WERI-Rb-1 (cell line): Measurements from ENCODE around the gene SORCS2.

Experiments
- DNase-seq: peaks from one replicate; pipeline ENCODE4 v3.0.0-alpha.2; 2020
- H3K27ac ChIP-seq: fragments of 250-450 bp; sonication (Bioruptor Pico); 2 replicates; pipeline ENCODE4 v1.5.1; 2020; ENCODE audit warnings: mild to moderate bottlenecking, moderate library complexity
- H3K27me3 ChIP-seq: fragments of 250-450 bp; sonication (Bioruptor Pico); 2 replicates; pipeline ENCODE4 v1.5.1; 2021; ENCODE audit warnings: mild to moderate bottlenecking, low read depth, moderate library complexity; ENCODE audit not compliant: insufficient read depth, severe bottlenecking
- H3K36me3 ChIP-seq: fragments of 250-450 bp; sonication (Bioruptor Pico); 2 replicates; pipeline ENCODE4 v1.5.1; 2020; ENCODE audit warnings: mild to moderate bottlenecking, moderate library complexity
- H3K4me3 ChIP-seq: 2 replicates; pipeline ENCODE4 v1.5.1; 2011; ENCODE audit warnings: low read depth, mild to moderate bottlenecking, control low read depth, low read length
- H3K9me3 ChIP-seq: fragments of 250-450 bp; sonication (Bioruptor Pico); 2 replicates; pipeline ENCODE4 v1.5.1; 2021; ENCODE audit warnings: mild to moderate bottlenecking, moderate library complexity; ENCODE audit not compliant: severe bottlenecking
- CTCF ChIP-seq: IDR thresholded peaks from 2 replicates; pipeline ENCODE4 v1.5.1; 2011; ENCODE audit warnings: low read depth, mild to moderate bottlenecking, control low read depth, inconsistent platforms, low read length

The SORCS2 gene

DNA sequence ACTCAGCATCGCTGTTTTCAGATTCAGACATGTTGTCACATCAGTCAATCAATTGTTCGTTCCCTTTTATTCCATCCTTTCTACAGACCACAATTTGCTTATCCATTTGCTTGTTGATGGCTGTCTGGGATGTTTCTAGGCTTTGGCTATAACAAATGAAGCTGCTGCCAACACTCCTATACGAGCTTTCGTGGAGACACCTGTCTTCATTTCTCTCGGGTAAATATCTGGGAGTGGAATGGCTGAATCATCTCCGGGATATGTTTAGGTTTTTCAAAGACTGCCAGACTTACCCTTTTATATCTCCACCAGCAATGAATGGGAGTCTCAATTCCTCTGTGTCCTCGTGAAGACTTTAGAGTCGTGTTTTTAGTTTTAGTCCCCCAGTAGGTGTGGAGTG is 118.9 kb downstream of the SORCS2 start:
- TF ChIP-seq CTCF: no peak
- DNase-seq: no peak
- H3K9me3 ChIP-seq: no peaks in the 10 kb centered on the region
- no peaks in the 10 kb centered on the region for H3K27me3 ChIP-seq
- H3K4me3 ChIP-seq: no peak overlapping the region
- H3K36me3 ChIP-seq: no peaks in the 10 kb centered on the region; the same call in none of the 2 replicates
- no peak overlapping the region for H3K27ac ChIP-seq

DNA sequence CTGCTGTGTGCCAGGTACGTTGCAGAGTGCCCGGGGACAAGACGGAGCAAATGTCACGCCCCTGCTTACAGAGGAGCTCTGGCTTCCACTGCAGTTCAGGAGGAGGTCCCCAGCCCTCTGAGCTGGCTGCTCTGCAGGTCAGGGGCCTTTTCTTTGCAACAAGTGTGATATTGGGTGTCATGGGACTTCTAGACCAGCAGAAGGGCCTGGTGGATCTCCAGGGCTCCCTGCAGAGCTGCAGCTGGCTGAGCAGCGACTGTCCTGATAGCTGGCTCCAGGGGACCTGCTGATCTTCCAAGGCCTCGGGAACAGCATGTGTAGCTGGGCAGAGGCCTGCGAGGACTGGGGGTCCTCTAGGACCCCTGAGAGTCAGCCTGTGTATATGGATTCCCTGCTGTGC is 120.4 kb downstream of the SORCS2 start:
- no peak for TF ChIP-seq CTCF

DNA sequence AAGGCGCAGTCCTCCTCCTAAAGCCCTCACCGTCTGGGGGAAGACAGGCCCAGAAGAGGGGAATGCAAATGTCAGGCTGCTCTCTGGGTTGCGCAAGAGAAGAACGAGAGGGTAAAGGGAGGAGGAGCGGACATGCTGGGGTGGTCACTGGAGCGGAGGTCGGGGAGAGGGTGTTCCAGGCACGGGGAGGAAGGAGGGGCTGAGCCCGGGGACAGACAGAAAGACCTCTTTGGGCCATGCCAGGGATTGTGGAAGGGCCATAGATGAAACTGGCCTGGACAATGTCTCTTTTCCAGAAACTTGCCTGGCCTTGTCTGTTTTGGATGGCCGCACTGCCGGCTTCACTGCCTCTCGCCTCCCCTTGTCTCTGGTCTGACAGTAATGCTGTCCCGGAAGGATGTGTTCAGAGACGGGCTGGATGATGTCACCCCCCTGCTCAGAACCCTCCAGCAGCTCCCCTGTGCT is 121.0 kb downstream of the SORCS2 start:
- H3K4me3 ChIP-seq: no peak overlapping the region
- no peaks in the 10 kb centered on the region for H3K27me3 ChIP-seq
- no peak for TF ChIP-seq CTCF
- DNase-seq: no peak
- H3K27ac ChIP-seq: no peak overlapping the region
- H3K9me3 ChIP-seq: peaks cover 2% of the 10 kb centered on the region
- H3K36me3 ChIP-seq: peaks cover 10% of the 10 kb centered on the region

More for the DNA sequence above, 120.4 kb downstream of the SORCS2 start:
- Histone ChIP-seq H3K4me3 (no peak overlapping the region), H3K27me3 (no peaks in the 10 kb centered on the region), H3K36me3 (peaks cover 3% of the 10 kb centered on the region), H3K9me3 (no peaks in the 10 kb centered on the region), H3K27ac (no peak overlapping the region)
- DNase-seq: no peak

- Histone ChIP-seq H3K9me3 (peaks cover 5% of the 10 kb centered on the region), H3K27ac (no peak overlapping the region), H3K36me3 (peaks cover 15% of the 10 kb centered on the region), H3K27me3 (no peaks in the 10 kb centered on the region), H3K4me3 (no peak overlapping the region)
- no peak for DNase-seq
- TF ChIP-seq CTCF: no peak
Measured at GRCh38 chr4:7313991-7314390, 121.7 kb downstream of the SORCS2 start.

GRCh38 chr4:7315286-7315685 is 122.9 kb downstream of the SORCS2 start:
- peaks cover 8% of the 10 kb centered on the region for H3K9me3 ChIP-seq
- no peaks in the 10 kb centered on the region for H3K27me3 ChIP-seq
- no peak overlapping the region for H3K4me3 ChIP-seq
- no peak for TF ChIP-seq CTCF
- DNase-seq: no peak
- H3K27ac ChIP-seq: no peak overlapping the region
- peaks cover 22% of the 10 kb centered on the region for H3K36me3 ChIP-seq

DNA sequence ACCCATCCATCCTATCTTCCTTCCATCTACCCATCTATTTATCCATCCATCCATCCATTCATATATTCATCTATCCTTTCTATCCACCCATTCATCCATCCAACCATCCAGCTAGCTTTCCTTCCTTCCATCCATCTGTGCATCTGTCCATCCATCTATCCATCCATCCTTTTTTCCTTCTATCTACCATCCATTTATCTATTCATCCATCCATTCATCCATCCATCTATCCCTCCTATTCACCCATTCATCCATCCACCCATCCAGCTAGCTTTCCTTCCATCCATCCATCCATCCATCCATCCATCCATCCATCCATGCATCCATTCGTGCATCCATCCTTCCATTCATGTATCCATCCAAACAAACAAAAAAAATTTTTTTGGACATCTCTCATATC is 123.6 kb downstream of the SORCS2 start:
- Histone ChIP-seq H3K9me3 (peaks cover 8% of the 10 kb centered on the region), H3K27ac (no peak overlapping the region), H3K27me3 (no peaks in the 10 kb centered on the region), H3K4me3 (no peak overlapping the region), H3K36me3 (peaks cover 22% of the 10 kb centered on the region)
- no peak for DNase-seq
- no peak for TF ChIP-seq CTCF
